Measurements from ENCODE around the gene DSG2. TPM values are rescaled to one million over a fixed set of nuclear protein-coding genes. Genes with fewer than 3 reads are reported as not detected.

DSG2 gene
- total and polyA plus RNA-seq, 2 of the 4 experiments (the other 2 are of a cell fraction), result 1.8 to 2.3 TPM

DNA sequence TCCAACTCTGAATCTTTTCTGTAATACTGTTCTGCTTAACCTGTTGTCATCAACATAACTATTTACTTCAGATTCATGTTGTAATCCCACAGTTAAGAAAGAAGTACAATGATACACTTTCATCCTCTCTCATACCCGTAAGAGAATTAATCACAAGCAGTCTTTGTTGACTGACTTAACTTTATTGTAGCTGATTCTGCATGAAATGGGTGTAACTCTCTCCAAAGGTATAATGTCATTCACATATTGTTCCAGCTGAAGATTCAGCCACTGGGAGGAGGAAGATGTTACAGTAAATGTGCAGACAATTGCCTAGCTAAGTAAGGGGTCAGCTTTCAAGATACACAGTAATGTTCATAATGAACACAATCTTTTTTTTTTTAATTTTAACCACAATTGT, 13.5 kb upstream of the DSG2 start:
- Histone ChIP-seq H4K20me1 (ENCODE audit: insufficient read depth, low read length) (no peaks in the 10 kb centered on the region), H2AK9ac (replicated peaks; ENCODE audit: low read depth, low read length, poor library complexity) (no peak overlapping the region), H2BK5ac (ENCODE audit: low read depth, low read length, poor library complexity, severe bottlenecking) (no peak overlapping the region), H3K4me3 (ENCODE audit: insufficient read depth, low read depth, low read length) (no peak overlapping the region), H2AFZ (replicated peaks; ENCODE audit: low read length, poor library complexity) (no peak overlapping the region), H3K18ac (ENCODE audit: low read depth, low read length) (no peak overlapping the region), H3K4me1 (ENCODE audit: control insufficient read depth, insufficient read depth, low read length) (0 out of 2 replicates have a peak, but pooled peaks cover 2% of the 10 kb centered on the region), H3K23ac (ENCODE audit: low read depth, low read length) (no peak overlapping the region), H3K4me2 (ENCODE audit: low read depth, low read length) (no peak overlapping the region), H4K91ac (ENCODE audit: insufficient read depth, low read depth, low read length) (no peak overlapping the region), H4K8ac (ENCODE audit: low read depth in 2 of 2, low read length in 2 of 2) (no peak overlapping the region), H3K56ac (ENCODE audit: extremely low read depth, insufficient read depth, low read length) (no peak overlapping the region), H3K14ac (replicated peaks; ENCODE audit: low read depth, low read length) (no peak overlapping the region), H2BK20ac (ENCODE audit: low read depth, low read length) (no peak overlapping the region), H3K79me1 (ENCODE audit: low read depth in 1 of 2, low read length in 2 of 2) (no peaks in the 10 kb centered on the region), H3K9ac (ENCODE audit: low read depth, low read length) (no peak overlapping the region), H3K27me3 (ENCODE audit: control insufficient read depth, insufficient read depth, low read length) (no peaks in the 10 kb centered on the region), H3K27ac (ENCODE audit: insufficient read depth, low read length) (no peak overlapping the region), H3K9me3 (ENCODE audit: control insufficient read depth, insufficient read depth, low read length) (no peaks in the 10 kb centered on the region), H4K5ac (ENCODE audit: low read depth, low read length) (no peak overlapping the region), H3K4ac (ENCODE audit: low read depth, low read length) (no peak overlapping the region), H3K9me1 (ENCODE audit: insufficient read depth, low read length) (no peaks in the 10 kb centered on the region), H3K36me3 (ENCODE audit: control insufficient read depth, insufficient read depth, low read length) (no peaks in the 10 kb centered on the region), H2AK5ac (ENCODE audit: low read depth, low read length) (no peak overlapping the region), H2BK120ac (ENCODE audit: low read depth, low read length) (no peak overlapping the region), H2BK15ac (ENCODE audit: low read depth, low read length) (no peak overlapping the region)
- intact Hi-C loops (cut with micrococcal nuclease), result no loop called here
- dilution Hi-C loops (cut with HindIII; ENCODE audit: low sequenced_read_pairs, unreplicated experiment), result no loop called here
- BruUV-seq (replicated peaks), result no TSS peak
- ChIA-PET POLR2A (ENCODE audit: unreplicated experiment) (no interaction called here), CTCF (no interaction called here)
- no peak for DNase-seq
- ATAC-seq (ENCODE audit: low read depth), result no peak
- TF ChIP-seq CHD1 (IDR thresholded peaks at IDR 0.05; ENCODE audit: low read depth, low read length), result no peak
- no peak for TF ChIP-seq MXI1 (IDR thresholded peaks at IDR 0.05; ENCODE audit: borderline replicate concordance, low read depth, low read length)
- no peak for TF ChIP-seq RFX5 (IDR thresholded peaks at IDR 0.05; ENCODE audit: low read depth, low read length)
- in situ Hi-C loops (cut with MboI; ENCODE audit: low sequenced_read_pairs), result no loop called here
- WGBS, 2 experiments (ENCODE audit: extremely low coverage in 2 of 2, insufficient read length in 1 of 2), result no CpG with 5 or more reads among the region's 1 CpG

All from IMR-90 (cell line).